OCI-LY3 (cell line): ENCODE results near the gene CLCN2.

ENCODE experiments used
- EZH2phosphoT487 ChIP-seq: fragments of 200-600 bp; shearing (Covaris generic); IDR thresholded peaks from 2 replicates; pipeline ENCODE4 v1.6.1; 2018; ENCODE audit warnings: antibody characterized with exemption, mixed run types, low read depth
- TF ChIP-seq, protein P1 (sequence below): fragments of 200-600, 300-600 bp; sonication (generic); IDR thresholded peaks from 2 replicates; pipeline ENCODE4 v1.5.1; 2014; ENCODE audit warnings: antibody characterized with exemption, low read length, low read depth

DNA sequence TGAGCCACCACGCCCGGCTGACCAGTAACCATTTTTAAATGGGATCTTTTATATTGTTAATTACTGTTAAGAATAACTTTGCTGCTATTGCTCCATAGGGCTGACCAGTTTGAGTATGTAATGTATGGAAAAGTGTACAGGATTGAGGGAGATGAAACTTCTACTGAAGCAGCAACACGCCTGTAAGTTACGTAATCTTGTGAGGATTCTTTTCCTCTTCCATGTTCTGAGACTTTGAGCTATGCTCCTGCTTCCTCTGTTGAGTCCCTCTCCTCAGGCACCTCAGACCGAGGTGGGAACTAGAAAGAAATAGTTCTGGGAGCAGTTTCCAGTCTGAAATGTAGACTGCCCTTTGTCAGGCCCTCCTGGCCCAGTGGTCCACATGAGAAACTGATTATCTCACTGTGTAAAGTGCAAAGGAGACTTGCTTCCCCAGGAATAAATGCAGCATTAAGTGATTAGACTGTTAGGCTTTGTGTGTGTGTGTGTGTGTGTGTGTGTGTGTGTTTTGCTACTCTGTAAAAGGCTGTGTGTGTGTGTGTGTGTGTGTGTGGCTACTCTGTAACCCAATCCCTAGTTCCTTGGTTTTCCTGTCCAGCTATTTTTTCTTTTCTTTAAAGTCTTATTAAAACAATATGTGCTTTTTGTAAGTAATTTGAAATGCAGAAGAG is 5.3 kb upstream of the CLCN2 start:
- TF ChIP-seq, protein P1, sequence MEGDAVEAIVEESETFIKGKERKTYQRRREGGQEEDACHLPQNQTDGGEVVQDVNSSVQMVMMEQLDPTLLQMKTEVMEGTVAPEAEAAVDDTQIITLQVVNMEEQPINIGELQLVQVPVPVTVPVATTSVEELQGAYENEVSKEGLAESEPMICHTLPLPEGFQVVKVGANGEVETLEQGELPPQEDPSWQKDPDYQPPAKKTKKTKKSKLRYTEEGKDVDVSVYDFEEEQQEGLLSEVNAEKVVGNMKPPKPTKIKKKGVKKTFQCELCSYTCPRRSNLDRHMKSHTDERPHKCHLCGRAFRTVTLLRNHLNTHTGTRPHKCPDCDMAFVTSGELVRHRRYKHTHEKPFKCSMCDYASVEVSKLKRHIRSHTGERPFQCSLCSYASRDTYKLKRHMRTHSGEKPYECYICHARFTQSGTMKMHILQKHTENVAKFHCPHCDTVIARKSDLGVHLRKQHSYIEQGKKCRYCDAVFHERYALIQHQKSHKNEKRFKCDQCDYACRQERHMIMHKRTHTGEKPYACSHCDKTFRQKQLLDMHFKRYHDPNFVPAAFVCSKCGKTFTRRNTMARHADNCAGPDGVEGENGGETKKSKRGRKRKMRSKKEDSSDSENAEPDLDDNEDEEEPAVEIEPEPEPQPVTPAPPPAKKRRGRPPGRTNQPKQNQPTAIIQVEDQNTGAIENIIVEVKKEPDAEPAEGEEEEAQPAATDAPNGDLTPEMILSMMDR = no peak
- TF ChIP-seq EZH2phosphoT487 = no peak
